ENCODE data around the gene LYPD8. TPM values are rescaled to one million over a fixed set of nuclear protein-coding genes. Genes with fewer than 3 reads are reported as not detected.

The LYPD8 gene
- total RNA-seq, 1 donor from 2014 or later: not detected

DNA sequence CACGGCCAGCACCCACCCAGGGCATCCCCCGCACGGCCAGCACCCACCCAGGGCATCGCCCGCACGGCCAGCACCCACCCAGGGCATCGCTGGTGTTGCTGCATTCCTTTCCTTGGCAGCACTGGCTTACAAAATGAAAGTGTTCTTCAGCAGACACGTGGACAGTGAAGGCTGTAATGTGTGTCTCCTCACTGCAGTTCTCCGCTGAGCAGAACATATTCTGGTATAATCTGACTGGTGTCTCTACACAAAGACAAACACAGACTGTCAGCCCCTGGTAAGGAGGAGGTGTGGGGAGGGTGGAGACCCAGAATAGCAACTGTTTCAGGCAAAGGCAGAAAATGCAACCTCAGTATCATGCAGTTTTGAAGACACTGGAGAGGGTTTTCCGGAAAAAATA lies 7.3 kb downstream of the LYPD8 start:
- Mint-ChIP-seq H3K27ac (ENCODE audit: unreplicated experiment) (no peak overlapping the region), H3K9me3 (ENCODE audit: low read depth) (peaks cover 7% of the 10 kb centered on the region), H3K36me3 (ENCODE audit: low read depth) (no peaks in the 10 kb centered on the region), H3K4me3 (ENCODE audit: unreplicated experiment) (no peak overlapping the region), H3K27me3 (ENCODE audit: low read depth) (peaks cover 2% of the 10 kb centered on the region), H3K4me1 (ENCODE audit: low read depth) (no peaks in the 10 kb centered on the region)
- TF ChIP-seq CTCF (IDR thresholded peaks at IDR 0.05): no peak
- no peak for DNase-seq (ENCODE audit: low spot score)

GRCh38 chr1:248740876-248741275 lies 14.7 kb downstream of the LYPD8 start:
- peaks cover 34% of the 10 kb centered on the region for H3K9me3 Mint-ChIP-seq (ENCODE audit: low read depth)
- H3K4me1 Mint-ChIP-seq (ENCODE audit: low read depth): no peaks in the 10 kb centered on the region
- H3K27me3 Mint-ChIP-seq (ENCODE audit: low read depth): peaks cover 2% of the 10 kb centered on the region
- DNase-seq (ENCODE audit: low spot score): no peak
- TF ChIP-seq CTCF (IDR thresholded peaks at IDR 0.05): no peak
- no peak overlapping the region for H3K4me3 Mint-ChIP-seq (ENCODE audit: unreplicated experiment)
- H3K36me3 Mint-ChIP-seq (ENCODE audit: low read depth): no peaks in the 10 kb centered on the region
- no peak overlapping the region for H3K27ac Mint-ChIP-seq (ENCODE audit: unreplicated experiment)

DNA sequence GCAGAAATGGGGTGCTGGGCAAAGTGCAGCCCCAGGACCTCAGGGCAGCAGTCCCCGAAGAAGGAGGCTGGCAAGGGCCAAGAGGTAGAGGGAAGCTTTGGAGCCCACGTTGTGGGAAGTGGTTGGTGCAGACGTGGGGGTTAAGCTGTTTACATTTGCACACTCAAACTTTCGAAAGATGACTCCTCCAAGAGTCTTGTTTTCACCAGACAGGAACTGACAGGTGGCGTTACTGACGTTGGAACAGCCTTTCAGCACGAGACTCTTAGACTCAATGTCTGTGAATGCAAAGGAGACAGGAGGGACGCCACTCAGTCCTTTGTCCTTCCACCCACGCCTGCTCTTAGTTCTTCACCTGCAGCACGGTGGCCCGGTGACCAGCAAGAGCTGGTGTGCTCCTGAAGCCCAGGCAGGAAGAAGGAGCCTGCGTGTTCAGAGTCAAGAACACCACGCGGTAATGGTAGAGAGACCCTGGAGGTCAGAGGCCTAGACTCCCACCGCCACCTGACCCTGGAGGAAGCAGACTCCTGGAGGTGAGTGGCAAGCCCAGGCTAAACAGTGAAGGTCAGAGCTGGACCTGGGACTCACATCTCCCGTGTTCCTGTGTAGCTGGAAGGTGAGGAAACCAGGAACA lies 15.9 kb downstream of the LYPD8 start:
- DNase-seq (ENCODE audit: low spot score): no peak
- Mint-ChIP-seq H3K9me3 (ENCODE audit: low read depth) (peaks cover 38% of the 10 kb centered on the region), H3K4me1 (ENCODE audit: low read depth) (no peaks in the 10 kb centered on the region), H3K36me3 (ENCODE audit: low read depth) (no peaks in the 10 kb centered on the region), H3K27me3 (ENCODE audit: low read depth) (no peaks in the 10 kb centered on the region), H3K4me3 (ENCODE audit: unreplicated experiment) (no peak overlapping the region), H3K27ac (ENCODE audit: unreplicated experiment) (no peak overlapping the region)
- TF ChIP-seq CTCF (IDR thresholded peaks at IDR 0.05): no peak

- no peaks in the 10 kb centered on the region for H3K4me1 Mint-ChIP-seq (ENCODE audit: low read depth)
- DNase-seq (ENCODE audit: low spot score): no peak
- no peak overlapping the region for H3K27ac Mint-ChIP-seq (ENCODE audit: unreplicated experiment)
- no peaks in the 10 kb centered on the region for H3K27me3 Mint-ChIP-seq (ENCODE audit: low read depth)
- TF ChIP-seq CTCF (IDR thresholded peaks at IDR 0.05): no peak
- no peak overlapping the region for H3K4me3 Mint-ChIP-seq (ENCODE audit: unreplicated experiment)
- H3K9me3 Mint-ChIP-seq (ENCODE audit: low read depth): peaks cover 48% of the 10 kb centered on the region
- no peaks in the 10 kb centered on the region for H3K36me3 Mint-ChIP-seq (ENCODE audit: low read depth)
Observed at GRCh38 chr1:248737457-248737856, 18.1 kb downstream of the LYPD8 start.

GRCh38 chr1:248736977-248737376 lies 18.6 kb downstream of the LYPD8 start:
- Mint-ChIP-seq H3K27ac (ENCODE audit: unreplicated experiment) (no peak overlapping the region), H3K27me3 (ENCODE audit: low read depth) (no peaks in the 10 kb centered on the region), H3K9me3 (ENCODE audit: low read depth) (peaks cover 52% of the 10 kb centered on the region), H3K4me1 (ENCODE audit: low read depth) (no peaks in the 10 kb centered on the region), H3K36me3 (ENCODE audit: low read depth) (no peaks in the 10 kb centered on the region), H3K4me3 (ENCODE audit: unreplicated experiment) (no peak overlapping the region)
- no peak for TF ChIP-seq CTCF (IDR thresholded peaks at IDR 0.05)
- DNase-seq (ENCODE audit: low spot score): no peak
